Keratinocyte (primary cell): ENCODE results near the gene UMAD1. TPM values are rescaled to one million over a fixed set of nuclear protein-coding genes. Genes with fewer than 3 reads are reported as not detected.
"Not testable (repeated sequence)": the region's sequence is repeated elsewhere in the genome, so short reads cannot be mapped to it uniquely, and the experiment has no call there.

ENCODE experiments used
- DNase-seq: peaks from one replicate; pipeline ENCODE4 v3.0.0-alpha.2; 2011; ENCODE audit warnings: low read depth, missing footprints, low spot score
- FAIRE-seq: peaks from 2 replicates; lab custom pipeline; 2011; peaks lifted over from hg19 to GRCh38; lab: Jason Lieb, UNC
- H2AFZ ChIP-seq: 2 replicates; pipeline ENCODE4 v1.6.0; 2012; ENCODE audit warnings: low read length, control low read depth, inconsistent platforms; ENCODE audit not compliant: control insufficient read depth
- H3K27ac ChIP-seq: 2 replicates; pipeline ENCODE4 v1.5.1; 2011; ENCODE audit warnings: low read length; ENCODE audit not compliant: control insufficient read depth, insufficient read depth
- H3K27me3 ChIP-seq: 3 replicates; pipeline ENCODE4 v1.6.0; 2011; ENCODE audit warnings: low read length; ENCODE audit not compliant: control insufficient read depth, insufficient read depth; ENCODE audit errors: extremely low read depth
- H3K36me3 ChIP-seq, 2 experiments: 2 replicates in 1 of 2; 3 replicates in 1 of 2; pipeline ENCODE4 v1.5.1; 2011; ENCODE audit warnings: low read length in 2 of 2, mild to moderate bottlenecking in 1 of 2; ENCODE audit not compliant: control insufficient read depth in 2 of 2, insufficient read depth in 2 of 2; ENCODE audit errors: extremely low read depth in 1 of 2
- H3K4me1 ChIP-seq: 3 replicates; pipeline ENCODE4 v1.5.1; 2011; ENCODE audit warnings: low read length; ENCODE audit not compliant: control insufficient read depth, insufficient read depth; ENCODE audit errors: extremely low read depth
- H3K4me2 ChIP-seq: 3 replicates; pipeline ENCODE4 v1.6.0; 2011; ENCODE audit warnings: low read depth, low read length; ENCODE audit not compliant: control insufficient read depth, insufficient read depth; ENCODE audit errors: extremely low read depth
- H3K4me3 ChIP-seq, 3 experiments: fragments of 200-600 bp in 1 of 3; sonication (generic) in 1 of 3; 2 replicates in 2 of 3; 3 replicates in 1 of 3; pipeline ENCODE4 v1.5.1; 2011 to 2016; ENCODE audit warnings: low read length in 3 of 3, mild to moderate bottlenecking in 3 of 3, control low read depth in 2 of 3, inconsistent platforms in 1 of 3, low read depth in 1 of 3, mixed read lengths in 1 of 3, mixed run types in 1 of 3, moderate library complexity in 1 of 3; ENCODE audit not compliant: control insufficient read depth in 2 of 3, insufficient read depth in 2 of 3; ENCODE audit errors: extremely low read depth in 1 of 3
- H3K79me2 ChIP-seq: 2 replicates; pipeline ENCODE4 v1.6.0; 2012; ENCODE audit warnings: low read length; ENCODE audit not compliant: control insufficient read depth, insufficient read depth
- H3K9ac ChIP-seq: 3 replicates; pipeline ENCODE4 v1.6.0; 2011; ENCODE audit warnings: low read length; ENCODE audit not compliant: control insufficient read depth, insufficient read depth; ENCODE audit errors: extremely low read depth
- H3K9me1 ChIP-seq: 3 replicates; pipeline ENCODE4 v1.6.0; 2011; ENCODE audit warnings: low read length; ENCODE audit not compliant: control insufficient read depth, insufficient read depth; ENCODE audit errors: extremely low read depth
- H3K9me3 ChIP-seq: 2 replicates; pipeline ENCODE4 v1.5.1; 2012; ENCODE audit warnings: low read depth, low read length; ENCODE audit not compliant: control insufficient read depth
- H4K20me1 ChIP-seq: 3 replicates; pipeline ENCODE4 v1.6.0; 2011; ENCODE audit warnings: low read length; ENCODE audit not compliant: control insufficient read depth, insufficient read depth; ENCODE audit errors: extremely low read depth
- EZH2 ChIP-seq: IDR thresholded peaks from one replicate; pipeline ENCODE4 v1.6.1; 2012; ENCODE audit warnings: inconsistent platforms, mild to moderate bottlenecking, low read length, moderate library complexity
- dilution Hi-C: fragments of 300-500 bp; cut with MboI; formaldehyde crosslinking; loops from one replicate; pipeline ENCODE4 v1.7.0; 2020; ENCODE audit warnings: low sequenced_read_pairs; ENCODE audit not compliant: extremely low pct_ligation_motif_present
- polyA plus RNA-seq, 5 experiments: library from polyadenylated mRNA; depleted of rRNA in 3 of 5; stranded (reverse) in 3 of 5; stranded (forward) in 1 of 5; unstranded in 1 of 5; fragments of >200 nt; gene quantifications; 1 replicate in 1 of 5; 2 replicates in 3 of 5; 3 replicates in 1 of 5; pipeline versions ENCODE4 v1.2.1 to v1.2.3, GENCODE V29; 2011 to 2012; ENCODE audit warnings: missing spikeins in 2 of 5, low read depth in 1 of 5, low replicate concordance in 1 of 5
- TF ChIP-seq, protein P1 (sequence below), 3 experiments: IDR thresholded peaks in 1 of 3; conservative IDR thresholded peaks in 1 of 3; optimal IDR thresholded peaks in 1 of 3; 2 replicates in 2 of 3; 3 replicates in 1 of 3; pipeline versions ENCODE3 to v1.5.1; 2011; ENCODE audit warnings: low read length in 3 of 3, mild to moderate bottlenecking in 3 of 3, moderate library complexity in 2 of 3, control low read depth in 1 of 3, inconsistent platforms in 1 of 3; ENCODE audit not compliant: insufficient read depth in 2 of 3; ENCODE audit errors: extremely low read depth in 1 of 3

UMAD1 gene
- polyA plus RNA-seq, 1 donor (not counting 4 experiments of a cell fraction or from before 2014, with no cell fraction given): 18.2 TPM

DNA sequence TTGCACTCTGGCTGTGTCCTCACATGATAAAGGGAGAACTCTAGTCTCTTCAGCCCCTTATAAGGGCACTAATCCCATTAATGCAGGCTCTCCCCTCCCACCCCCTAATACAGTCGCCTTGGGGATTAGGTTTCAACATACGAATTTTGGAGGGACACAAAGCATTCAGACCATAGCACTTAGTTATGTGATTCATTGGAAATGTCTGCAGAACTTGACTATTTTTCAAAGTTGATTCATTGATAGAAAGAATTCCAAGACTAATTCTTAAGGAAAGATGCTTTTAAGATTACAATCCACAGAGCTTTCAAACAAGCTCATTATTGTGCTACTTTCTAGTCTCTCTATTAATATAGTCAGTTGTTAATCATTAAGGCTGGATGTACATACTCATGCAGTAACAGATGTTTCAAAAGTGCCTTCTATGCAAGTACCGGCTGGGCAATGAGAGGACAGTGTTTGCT lies 163.2 kb downstream of the UMAD1 start:
- no peaks in the 10 kb centered on the region for H3K27me3 ChIP-seq
- no peaks in the 10 kb centered on the region for H3K4me1 ChIP-seq
- H3K9me1 ChIP-seq: no peaks in the 10 kb centered on the region
- H3K4me2 ChIP-seq: no peak overlapping the region
- H3K9me3 ChIP-seq: no peaks in the 10 kb centered on the region
- no peaks in the 10 kb centered on the region for H4K20me1 ChIP-seq
- DNase-seq: no peak
- no peak overlapping the region for H3K9ac ChIP-seq
- FAIRE-seq: no peak
- H3K4me3 ChIP-seq: no peak overlapping the region
- H3K27ac ChIP-seq: no peak overlapping the region
- TF ChIP-seq, protein P1, sequence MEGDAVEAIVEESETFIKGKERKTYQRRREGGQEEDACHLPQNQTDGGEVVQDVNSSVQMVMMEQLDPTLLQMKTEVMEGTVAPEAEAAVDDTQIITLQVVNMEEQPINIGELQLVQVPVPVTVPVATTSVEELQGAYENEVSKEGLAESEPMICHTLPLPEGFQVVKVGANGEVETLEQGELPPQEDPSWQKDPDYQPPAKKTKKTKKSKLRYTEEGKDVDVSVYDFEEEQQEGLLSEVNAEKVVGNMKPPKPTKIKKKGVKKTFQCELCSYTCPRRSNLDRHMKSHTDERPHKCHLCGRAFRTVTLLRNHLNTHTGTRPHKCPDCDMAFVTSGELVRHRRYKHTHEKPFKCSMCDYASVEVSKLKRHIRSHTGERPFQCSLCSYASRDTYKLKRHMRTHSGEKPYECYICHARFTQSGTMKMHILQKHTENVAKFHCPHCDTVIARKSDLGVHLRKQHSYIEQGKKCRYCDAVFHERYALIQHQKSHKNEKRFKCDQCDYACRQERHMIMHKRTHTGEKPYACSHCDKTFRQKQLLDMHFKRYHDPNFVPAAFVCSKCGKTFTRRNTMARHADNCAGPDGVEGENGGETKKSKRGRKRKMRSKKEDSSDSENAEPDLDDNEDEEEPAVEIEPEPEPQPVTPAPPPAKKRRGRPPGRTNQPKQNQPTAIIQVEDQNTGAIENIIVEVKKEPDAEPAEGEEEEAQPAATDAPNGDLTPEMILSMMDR (optimal IDR thresholded peaks at IDR 0.05 in 1 of 3, IDR thresholded peaks at IDR 0.05 in 1 of 3, conservative IDR thresholded peaks at IDR 0.05 in 1 of 3; ENCODE audit: extremely low read depth in 1 of 3, insufficient read depth in 2 of 3, low read length in 3 of 3): no peak
- TF ChIP-seq EZH2: no peak
- no peaks in the 10 kb centered on the region for H3K79me2 ChIP-seq
- dilution Hi-C loops: no loop called here
- H3K36me3 ChIP-seq: no peaks in the 10 kb centered on the region
- H2AFZ ChIP-seq: no peak overlapping the region

DNA sequence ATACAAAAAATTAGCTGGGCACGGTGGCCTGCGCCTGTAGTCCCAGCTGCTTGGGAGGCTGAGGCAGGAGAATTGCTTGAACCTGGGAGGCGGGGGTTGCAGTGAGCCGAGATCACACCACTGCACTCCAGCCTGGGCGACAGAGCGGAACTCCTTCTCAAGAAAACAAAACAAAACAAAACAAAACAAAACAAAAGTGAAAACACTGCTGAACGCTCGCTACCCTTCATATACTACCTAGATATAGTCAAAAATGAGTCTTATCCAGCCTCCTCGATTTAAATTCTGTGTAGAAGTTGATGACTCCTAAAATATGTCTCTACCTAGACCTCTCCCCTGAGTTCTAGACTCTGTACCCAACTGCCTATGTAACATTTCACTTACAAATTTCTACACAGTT lies 164.3 kb downstream of the UMAD1 start:
- DNase-seq, H3K79me2 ChIP-seq, H3K9me1 ChIP-seq, dilution Hi-C loops, H3K4me2 ChIP-seq, H3K27ac ChIP-seq, H3K9ac ChIP-seq, H4K20me1 ChIP-seq, H3K4me1 ChIP-seq, H3K9me3 ChIP-seq, H3K36me3 ChIP-seq, H3K27me3 ChIP-seq, FAIRE-seq, H2AFZ ChIP-seq, H3K4me3 ChIP-seq: not testable (repeated sequence)

DNA sequence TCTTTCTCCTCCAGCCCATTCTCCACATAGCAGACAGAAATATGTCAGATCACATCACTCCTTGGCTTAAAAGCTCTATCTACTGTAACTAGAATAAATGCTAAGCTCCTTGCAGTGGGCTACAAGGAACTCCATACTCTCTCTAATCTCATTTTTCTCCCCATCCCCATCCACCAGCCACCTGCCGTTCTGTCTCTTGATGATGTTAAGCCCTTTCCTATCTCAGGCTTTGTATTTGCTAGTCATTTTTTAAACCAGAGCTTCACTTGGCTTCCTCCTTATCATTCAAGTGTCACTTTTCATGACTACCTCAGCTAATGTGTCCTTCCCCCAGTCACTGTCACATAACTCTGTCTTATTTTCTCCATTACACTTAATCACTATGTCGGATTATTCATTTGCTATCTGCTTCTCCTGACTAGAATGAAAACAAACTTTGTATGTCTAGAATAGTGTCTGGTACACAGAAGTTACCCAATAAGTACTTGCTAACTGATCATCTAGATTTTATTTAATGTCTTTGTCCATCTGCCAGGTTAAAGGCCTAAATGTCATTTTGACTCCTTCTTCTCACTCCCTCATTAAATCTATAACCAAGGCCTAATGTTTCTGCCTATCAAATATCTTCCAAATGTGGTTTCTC lies 165.1 kb downstream of the UMAD1 start:
- H3K27me3 ChIP-seq: no peaks in the 10 kb centered on the region
- no peak for DNase-seq
- no peak overlapping the region for H3K4me2 ChIP-seq
- no peaks in the 10 kb centered on the region for H3K9me1 ChIP-seq
- TF ChIP-seq, protein P1 (optimal IDR thresholded peaks at IDR 0.05 in 1 of 3, IDR thresholded peaks at IDR 0.05 in 1 of 3, conservative IDR thresholded peaks at IDR 0.05 in 1 of 3; ENCODE audit: extremely low read depth in 1 of 3, insufficient read depth in 2 of 3, low read length in 3 of 3): no peak
- TF ChIP-seq EZH2: no peak
- no peak overlapping the region for H3K9ac ChIP-seq
- H2AFZ ChIP-seq: no peak overlapping the region
- H3K36me3 ChIP-seq: no peaks in the 10 kb centered on the region
- H3K4me1 ChIP-seq: no peaks in the 10 kb centered on the region
- no peaks in the 10 kb centered on the region for H4K20me1 ChIP-seq
- no peaks in the 10 kb centered on the region for H3K79me2 ChIP-seq
- H3K4me3 ChIP-seq: no peak overlapping the region
- no peak overlapping the region for H3K27ac ChIP-seq
- FAIRE-seq: no peak
- dilution Hi-C loops: no loop called here
- H3K9me3 ChIP-seq: no peaks in the 10 kb centered on the region
